GM12873 (cell line): Measurements from ENCODE around the gene THYN1.

Experiments used
- CTCF ChIP-seq: IDR thresholded peaks from 2 replicates; pipeline ENCODE4 v1.5.1; 2012; ENCODE audit warnings: low read depth, mild to moderate bottlenecking, moderate library complexity, low read length, control low read depth; ENCODE audit not compliant: insufficient read depth; ENCODE audit errors: missing control alignments

Gene THYN1

DNA sequence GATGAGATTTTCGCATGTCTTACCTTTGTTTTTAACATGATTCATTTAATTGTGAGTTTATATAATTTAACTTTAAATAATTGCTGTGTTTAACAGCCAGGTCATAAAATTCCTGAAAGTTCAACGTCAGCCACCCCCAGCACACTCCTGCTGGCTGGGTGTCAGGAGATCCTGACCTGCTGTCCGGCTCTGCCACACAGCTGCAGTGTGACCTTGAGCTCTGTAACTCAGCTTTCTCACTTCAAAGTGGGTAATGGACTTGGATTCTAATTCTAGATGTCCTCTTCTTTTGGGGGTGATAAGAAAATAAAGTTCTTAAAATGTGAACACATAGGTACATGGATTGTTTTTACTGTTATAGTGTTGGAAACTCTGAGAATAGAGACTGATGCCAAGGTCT is 17.8 kb downstream of the THYN1 start:
- TF ChIP-seq CTCF = no peak

DNA sequence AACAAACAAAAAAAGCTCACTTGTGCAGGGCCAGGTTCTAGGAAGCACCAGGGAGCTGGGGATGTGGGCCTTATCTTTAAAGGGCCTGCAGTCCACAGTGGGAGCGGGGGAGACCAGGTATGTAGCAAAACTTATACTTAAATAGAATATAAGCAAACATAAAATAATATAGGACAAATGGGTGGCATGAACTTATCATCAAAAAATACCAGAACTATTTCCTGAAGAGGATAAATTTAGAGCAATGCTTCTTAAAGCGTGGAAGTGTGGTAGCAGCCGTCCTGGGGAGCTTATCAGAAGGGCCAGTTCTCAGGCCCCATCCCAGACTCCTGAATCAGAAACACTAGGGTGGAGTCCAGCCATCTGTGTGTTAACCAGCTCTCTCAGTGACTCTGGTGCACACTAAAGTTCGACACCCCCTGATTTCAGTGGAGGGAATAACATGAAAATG is 19.4 kb downstream of the THYN1 start:
- TF ChIP-seq CTCF = no peak

- TF ChIP-seq CTCF = no peak
These were observed 21.0 kb downstream of the THYN1 start for GRCh38 chr11:134231958-134232659.

GRCh38 chr11:134230339-134230738 is 22.8 kb downstream of the THYN1 start:
- TF ChIP-seq CTCF = no peak

DNA sequence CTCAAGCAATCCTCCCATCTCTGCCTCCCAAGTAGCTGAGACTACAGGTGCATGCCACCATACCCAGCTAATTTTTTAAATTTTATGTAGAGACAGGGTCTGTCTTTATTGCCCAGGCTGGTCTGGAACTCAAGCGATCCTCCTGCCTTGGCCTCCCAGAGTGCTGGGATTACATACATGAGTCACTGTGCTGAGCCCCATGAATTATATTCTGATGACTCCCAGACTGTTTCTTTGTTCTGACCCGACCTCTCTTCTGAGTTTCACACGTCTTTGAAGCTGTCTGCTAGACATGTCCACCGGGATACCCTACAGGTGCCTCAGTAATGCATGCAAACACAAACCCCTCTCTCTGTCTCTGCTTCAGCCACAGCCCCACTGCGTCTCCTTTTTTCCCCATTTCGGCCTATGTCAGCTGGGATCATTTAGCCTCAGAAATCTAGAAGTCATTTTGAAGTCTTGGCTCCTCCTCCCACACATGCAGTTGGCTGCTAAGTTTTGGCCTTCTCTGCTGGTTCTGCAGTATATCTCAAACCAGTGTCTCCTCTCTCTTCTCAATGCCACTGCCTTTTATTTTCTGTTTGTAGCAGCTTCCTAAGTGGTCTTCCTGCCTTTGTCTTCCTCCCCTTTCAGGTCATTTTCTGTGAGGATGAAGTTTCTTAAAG is 23.9 kb downstream of the THYN1 start:
- no peak for TF ChIP-seq CTCF

DNA sequence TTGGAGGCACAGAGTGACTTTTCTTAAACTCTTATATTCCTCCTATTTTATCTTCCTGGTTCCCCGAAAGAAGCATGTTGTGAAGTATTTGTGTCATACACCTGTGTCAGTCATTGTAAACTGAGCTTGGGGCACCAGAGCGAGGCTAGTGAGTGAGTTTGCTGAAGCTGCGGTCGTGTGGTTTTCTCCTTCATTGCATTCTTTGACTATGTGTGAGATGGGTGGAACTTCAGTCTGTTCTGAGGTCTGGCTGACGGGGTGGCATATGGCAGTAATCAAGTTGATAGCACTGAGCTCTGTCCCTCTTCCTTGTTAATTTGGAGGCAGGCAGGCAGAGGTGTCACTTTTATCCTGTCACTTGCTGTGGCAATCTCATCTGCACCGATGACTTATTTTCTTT is 24.5 kb downstream of the THYN1 start:
- no peak for TF ChIP-seq CTCF

DNA sequence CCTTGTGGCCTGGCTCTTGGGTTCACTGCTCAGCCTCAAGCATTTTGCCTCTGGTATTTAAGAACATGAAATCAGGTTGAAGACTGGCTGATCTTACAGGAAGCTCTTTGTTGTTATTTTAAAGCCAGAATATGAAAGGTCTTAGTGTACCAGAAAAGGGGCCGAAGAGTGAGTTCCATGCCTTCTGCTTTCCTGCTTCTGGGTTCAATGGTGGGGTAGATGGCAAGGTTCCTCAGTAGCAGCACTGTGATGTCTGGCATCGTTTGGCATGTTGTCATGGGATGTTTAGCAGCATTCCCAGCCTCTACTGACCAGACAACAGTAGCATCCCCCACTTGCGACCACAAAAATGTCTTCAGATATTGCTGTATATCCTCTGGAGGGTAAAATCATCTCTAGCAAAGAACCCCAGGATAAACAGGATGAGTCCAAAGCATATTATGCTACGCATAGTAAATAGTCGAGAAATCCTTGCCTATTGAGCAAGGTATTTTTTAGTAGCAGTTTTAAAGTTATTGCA is 26.3 kb downstream of the THYN1 start:
- no peak for TF ChIP-seq CTCF
